ENCODE measurements around the gene GALNT2. TPM values are rescaled to one million over a fixed set of nuclear protein-coding genes. Genes with fewer than 3 reads are reported as not detected.

Gene GALNT2
- polyA plus RNA-seq, 3 donors from 2014 or later = 18.5 to 30.0 (median 22.5) TPM

DNA sequence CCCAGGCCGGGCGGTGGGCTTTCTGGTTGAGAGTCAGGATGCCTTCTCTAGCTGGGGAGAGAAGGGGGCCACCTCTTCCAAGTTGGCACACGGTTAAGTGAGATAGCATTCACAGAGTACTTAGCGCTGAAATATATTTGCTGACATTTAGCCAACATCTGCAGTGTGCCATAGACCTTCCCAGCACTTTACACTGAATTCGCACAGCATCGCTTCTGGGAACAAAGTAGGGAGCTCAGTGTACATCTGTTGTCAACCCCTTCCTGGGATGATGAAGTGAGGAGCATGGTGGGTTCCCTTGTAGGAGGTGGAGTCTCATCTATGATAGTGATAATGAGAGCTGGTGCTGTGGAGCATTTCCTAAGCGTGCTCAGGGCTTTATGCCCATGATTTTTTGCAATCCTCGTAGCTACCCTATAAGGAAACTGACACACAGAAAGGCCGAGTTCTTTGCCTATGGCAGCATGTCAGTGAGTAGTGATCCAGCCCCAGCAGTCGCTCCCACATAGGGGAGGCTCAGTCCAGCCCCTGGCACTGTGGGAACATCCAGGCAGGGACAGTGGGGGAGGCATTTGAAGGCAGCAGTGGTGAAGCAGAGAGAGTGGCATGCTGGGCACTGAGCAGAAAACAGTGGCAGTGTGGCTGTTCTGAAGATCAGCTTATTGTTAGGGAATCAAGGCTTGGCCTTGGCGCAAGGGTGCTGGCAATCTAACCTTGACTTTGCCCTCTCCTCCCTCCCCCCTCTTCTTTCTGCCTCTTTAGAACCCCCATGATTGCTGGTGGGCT is 182.8 kb downstream of the GALNT2 start:
- no peaks in the 10 kb centered on the region for H3K9me3 Mint-ChIP-seq
- H3K4me3 Mint-ChIP-seq = no peak overlapping the region
- H3K27me3 Mint-ChIP-seq (ENCODE audit: low read depth in 3 of 3) = peaks cover 0 to 3% (median 0%) of the 10 kb centered on the region in 3 donors
- H3K36me3 Mint-ChIP-seq = peaks cover 25 to 56% (median 31%) of the 10 kb centered on the region in 3 donors
- H3K27ac Mint-ChIP-seq = peak overlapping the region in 2 of 6 donors; percentile 5 to 53
- H3K4me1 Mint-ChIP-seq = peaks cover 4 to 15% of the 10 kb centered on the region in 2 donors
- DNase-seq = no peak

DNA sequence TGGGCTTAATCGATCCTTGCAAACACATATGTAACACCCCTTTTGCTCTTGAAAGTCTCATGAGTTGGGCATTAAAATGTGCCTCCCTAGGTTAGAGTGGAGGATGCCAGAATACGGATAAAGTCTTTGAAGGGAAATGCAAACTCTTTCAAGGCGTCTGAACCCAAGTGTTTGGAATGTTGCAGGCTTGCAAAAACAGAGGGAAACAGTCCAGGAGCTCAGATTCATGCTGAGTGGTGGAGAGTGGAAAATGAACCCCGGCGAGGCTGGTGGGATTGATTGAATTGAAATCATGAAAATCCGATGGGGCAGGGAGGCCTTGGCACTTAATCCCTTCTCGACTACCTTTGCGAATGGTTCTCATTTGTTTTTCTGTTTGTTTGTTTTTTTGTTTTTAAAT is 183.6 kb downstream of the GALNT2 start:
- Mint-ChIP-seq H3K27ac (peak overlapping the region in 1 of 6 donors; percentile 53), H3K4me3 (no peak overlapping the region), H3K27me3 (ENCODE audit: low read depth in 3 of 3) (peaks cover 0 to 3% (median 0%) of the 10 kb centered on the region in 3 donors), H3K36me3 (peaks cover 29 to 56% (median 32%) of the 10 kb centered on the region in 3 donors), H3K4me1 (peaks cover 4 to 12% of the 10 kb centered on the region in 2 donors), H3K9me3 (no peaks in the 10 kb centered on the region)
- no peak for DNase-seq

DNA sequence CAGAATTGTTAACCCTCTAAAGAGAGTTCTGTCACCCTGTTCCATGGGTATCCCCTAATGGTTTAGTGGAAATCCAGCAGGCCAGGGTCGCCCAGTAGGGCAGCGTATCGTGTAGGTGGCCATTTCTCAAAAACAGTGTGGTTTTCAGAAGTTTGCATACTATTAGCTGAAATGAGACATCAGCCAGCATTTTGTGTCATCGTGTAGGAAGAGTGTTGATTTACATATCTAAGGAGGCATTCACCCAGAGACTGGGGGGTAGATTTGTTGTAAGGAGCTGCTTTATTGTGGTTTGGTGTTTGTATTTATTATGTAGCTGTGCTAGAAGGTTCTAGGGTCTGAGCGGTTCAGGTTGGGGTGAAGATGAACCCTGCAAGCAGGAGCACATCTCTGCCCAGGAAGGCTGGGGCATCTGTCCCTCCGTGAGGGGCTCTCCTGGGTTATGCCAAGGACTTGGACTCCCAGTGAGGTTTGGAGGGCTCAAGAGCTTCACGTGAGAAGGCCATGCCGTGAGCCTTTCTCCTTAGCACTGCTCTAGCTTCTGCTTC is 184.7 kb downstream of the GALNT2 start:
- Mint-ChIP-seq H3K9me3 (no peaks in the 10 kb centered on the region), H3K36me3 (peaks cover 24 to 54% (median 26%) of the 10 kb centered on the region in 3 donors), H3K27ac (no peak overlapping the region), H3K27me3 (ENCODE audit: low read depth in 3 of 3) (peaks cover 0 to 3% (median 0%) of the 10 kb centered on the region in 3 donors), H3K4me1 (peaks cover 0 to 1% of the 10 kb centered on the region in 2 donors), H3K4me3 (no peak overlapping the region)
- DNase-seq = no peak

DNA sequence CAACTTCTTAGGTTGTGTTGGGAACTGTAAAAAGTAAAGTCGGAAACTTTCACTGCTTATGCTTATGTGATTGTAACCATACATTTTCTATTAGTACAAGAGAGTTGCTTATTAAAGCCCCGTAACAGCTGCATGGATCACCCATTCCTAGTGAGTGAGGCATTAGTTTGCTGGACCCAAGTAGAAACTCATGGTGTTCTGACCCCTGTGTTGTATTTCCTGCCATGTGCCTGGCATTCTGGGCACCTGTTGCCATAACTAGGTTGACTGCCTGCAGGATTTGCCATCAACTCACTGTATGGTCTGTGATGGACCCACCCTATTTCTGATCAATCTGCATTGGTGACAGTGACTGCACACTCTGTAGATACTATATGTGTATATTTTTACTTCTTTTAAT is 186.1 kb downstream of the GALNT2 start:
- Mint-ChIP-seq H3K27me3 (ENCODE audit: low read depth in 3 of 3) (peaks cover 0 to 3% (median 0%) of the 10 kb centered on the region in 3 donors), H3K9me3 (no peaks in the 10 kb centered on the region), H3K4me1 (no peaks in the 10 kb centered on the region), H3K27ac (no peak overlapping the region), H3K36me3 (peaks cover 29 to 60% (median 31%) of the 10 kb centered on the region in 3 donors), H3K4me3 (no peak overlapping the region)
- DNase-seq = no peak

DNA sequence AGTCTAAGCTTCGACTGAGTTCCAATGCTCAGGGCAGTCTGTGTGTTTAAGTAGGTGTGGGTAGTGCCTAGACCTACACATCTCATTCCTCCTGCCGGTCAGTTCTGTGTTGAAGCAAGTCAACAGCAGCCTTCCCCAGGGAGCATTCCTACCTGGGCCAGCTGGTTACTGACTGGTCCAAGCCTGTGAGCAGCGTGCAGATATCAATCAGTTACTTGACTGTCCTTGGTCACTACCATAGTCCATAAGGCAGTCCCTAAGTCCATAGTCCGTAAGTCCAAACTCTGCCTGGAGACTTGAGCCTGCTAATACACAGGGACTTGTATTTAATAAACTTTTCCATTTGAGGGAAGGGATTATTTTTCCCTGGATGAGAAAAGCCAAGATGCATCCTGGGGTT is 187.2 kb downstream of the GALNT2 start:
- Mint-ChIP-seq H3K4me1 (no peaks in the 10 kb centered on the region), H3K9me3 (no peaks in the 10 kb centered on the region), H3K36me3 (peaks cover 27 to 54% (median 40%) of the 10 kb centered on the region in 3 donors), H3K4me3 (no peak overlapping the region), H3K27me3 (ENCODE audit: low read depth in 3 of 3) (peaks cover 0 to 3% (median under 1%) of the 10 kb centered on the region in 3 donors), H3K27ac (no peak overlapping the region)
- no peak for DNase-seq

DNA sequence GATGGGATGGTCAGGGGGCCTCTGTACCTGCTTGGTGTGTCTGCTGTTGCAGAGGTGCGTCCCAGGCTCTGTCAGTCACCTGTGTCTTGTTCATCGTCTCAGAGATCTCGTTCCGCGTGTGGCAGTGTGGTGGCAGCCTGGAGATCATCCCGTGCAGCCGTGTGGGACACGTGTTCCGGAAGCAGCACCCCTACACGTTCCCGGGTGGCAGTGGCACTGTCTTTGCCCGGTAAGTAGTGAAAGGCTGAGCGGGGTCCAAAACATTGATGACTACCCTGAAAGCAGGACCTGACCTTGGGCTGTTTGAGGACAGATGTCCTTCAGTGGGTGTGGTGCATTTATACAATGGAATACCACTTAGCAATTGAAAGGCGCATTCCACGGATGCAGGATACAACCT is 188.1 kb downstream of the GALNT2 start:
- Mint-ChIP-seq H3K27ac (no peak overlapping the region), H3K9me3 (no peaks in the 10 kb centered on the region), H3K4me3 (no peak overlapping the region), H3K4me1 (no peaks in the 10 kb centered on the region), H3K27me3 (ENCODE audit: low read depth in 3 of 3) (peaks cover 0 to 4% (median 0%) of the 10 kb centered on the region in 3 donors), H3K36me3 (peaks cover 25 to 50% (median 46%) of the 10 kb centered on the region in 3 donors)
- no peak for DNase-seq

DNA sequence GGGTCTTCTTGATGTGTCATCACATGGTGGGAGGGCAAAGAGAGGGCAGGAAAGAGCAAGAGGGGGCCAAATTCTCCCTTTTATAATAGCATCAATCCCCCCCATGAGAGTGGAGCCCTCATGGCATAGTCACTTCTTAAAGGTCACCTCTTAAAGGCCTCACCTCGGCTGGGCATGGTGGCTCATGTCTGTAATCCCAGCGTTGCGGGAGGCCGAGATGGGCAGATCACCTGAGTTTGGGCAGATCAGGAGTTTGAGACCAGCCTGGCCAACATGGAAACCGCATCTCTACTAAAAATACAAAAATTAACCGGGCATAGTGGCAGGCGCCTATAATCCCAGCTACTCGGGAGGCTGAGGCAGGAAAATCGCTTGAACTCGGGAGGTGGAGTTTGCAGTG is 189.0 kb downstream of the GALNT2 start:
- Mint-ChIP-seq H3K36me3 (peaks cover 22 to 46% (median 44%) of the 10 kb centered on the region in 3 donors), H3K27ac (no peak overlapping the region)

DNA sequence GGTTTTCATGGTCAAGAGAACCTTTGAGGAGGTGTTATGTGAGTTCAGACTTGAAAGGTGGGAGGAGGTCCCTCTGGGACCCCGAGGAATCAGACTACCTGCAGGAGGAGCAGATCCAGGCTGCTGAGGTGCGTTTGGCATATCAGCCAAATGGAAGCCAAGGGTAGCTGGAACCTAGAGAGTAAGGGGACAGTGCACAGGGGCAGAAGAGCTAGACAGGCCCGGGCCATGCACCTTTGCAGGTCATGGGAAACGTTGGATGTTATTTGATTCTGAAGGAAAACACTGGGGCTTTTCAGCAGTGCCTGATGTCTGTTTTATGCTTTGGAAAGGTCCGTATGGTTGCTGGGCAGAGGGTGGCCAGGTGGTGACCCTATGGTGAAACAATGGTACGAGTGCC is 189.9 kb downstream of the GALNT2 start:
- no peak overlapping the region for H3K4me3 Mint-ChIP-seq
- H3K27me3 Mint-ChIP-seq (ENCODE audit: low read depth in 3 of 3) = peaks cover 0 to 4% (median 0%) of the 10 kb centered on the region in 3 donors
- H3K27ac Mint-ChIP-seq = no peak overlapping the region
- H3K36me3 Mint-ChIP-seq = peaks cover 23 to 41% (median 38%) of the 10 kb centered on the region in 3 donors
- no peaks in the 10 kb centered on the region for H3K4me1 Mint-ChIP-seq
- no peak for DNase-seq
- H3K9me3 Mint-ChIP-seq = no peaks in the 10 kb centered on the region

More for the DNA sequence above, 189.0 kb downstream of the GALNT2 start:
- no peak overlapping the region for H3K4me3 Mint-ChIP-seq
- H3K9me3 Mint-ChIP-seq = no peaks in the 10 kb centered on the region
- peaks cover 0 to 4% (median 0%) of the 10 kb centered on the region in 3 donors for H3K27me3 Mint-ChIP-seq (ENCODE audit: low read depth in 3 of 3)
- H3K4me1 Mint-ChIP-seq = no peaks in the 10 kb centered on the region
- no peak for DNase-seq

DNA sequence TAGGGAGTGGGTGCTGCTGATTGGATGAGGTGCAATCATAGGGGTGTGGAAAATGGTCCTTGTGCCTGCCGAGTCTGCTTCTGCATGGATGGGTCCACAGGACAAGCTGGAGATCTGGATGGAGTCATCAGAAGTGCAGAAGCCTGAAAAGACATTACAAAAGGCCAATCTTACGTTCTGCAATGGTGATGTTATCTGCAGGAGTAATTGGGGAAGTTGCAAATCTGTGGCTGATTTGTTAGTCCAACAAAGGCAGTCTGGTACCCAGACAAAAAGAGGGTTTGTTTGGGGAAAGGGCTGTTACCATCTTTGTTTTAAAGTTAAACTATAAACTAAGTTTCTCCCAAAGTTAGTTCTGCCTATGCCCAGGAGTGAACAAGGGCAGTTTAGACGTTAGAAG is 192.6 kb downstream of the GALNT2 start:
- peaks cover 0 to 6% (median 0%) of the 10 kb centered on the region in 3 donors for H3K27me3 Mint-ChIP-seq (ENCODE audit: low read depth in 3 of 3)
- H3K36me3 Mint-ChIP-seq = peaks cover 25 to 52% (median 36%) of the 10 kb centered on the region in 3 donors
- H3K4me3 Mint-ChIP-seq = no peak overlapping the region
- no peaks in the 10 kb centered on the region for H3K4me1 Mint-ChIP-seq
- H3K9me3 Mint-ChIP-seq = no peaks in the 10 kb centered on the region
- DNase-seq = no peak
- no peak overlapping the region for H3K27ac Mint-ChIP-seq

DNA sequence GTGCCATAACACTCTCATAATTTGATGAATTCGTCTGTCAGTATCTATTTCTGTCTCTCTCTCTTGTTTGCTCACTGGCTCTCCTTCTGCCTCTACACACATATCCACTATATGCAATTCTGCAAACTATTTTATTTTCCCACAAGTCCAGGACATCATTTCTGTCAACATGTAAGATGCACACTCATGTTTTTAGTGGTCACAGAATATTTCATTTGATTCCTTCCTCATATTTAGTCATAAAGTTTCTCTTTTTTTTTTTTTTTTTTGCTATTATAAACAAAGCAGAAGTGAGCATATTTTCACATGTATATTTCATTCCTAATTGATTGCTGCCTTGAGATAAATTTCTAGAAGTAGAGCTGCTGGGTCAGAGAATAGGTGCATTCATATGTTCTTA is 193.8 kb downstream of the GALNT2 start:
- Mint-ChIP-seq H3K4me3 (no peak overlapping the region), H3K27ac (no peak overlapping the region), H3K27me3 (ENCODE audit: low read depth in 3 of 3) (peaks cover 0 to 6% (median 0%) of the 10 kb centered on the region in 3 donors), H3K9me3 (no peaks in the 10 kb centered on the region), H3K36me3 (peaks cover 18 to 51% (median 27%) of the 10 kb centered on the region in 3 donors), H3K4me1 (no peaks in the 10 kb centered on the region)
- DNase-seq = no peak

DNA sequence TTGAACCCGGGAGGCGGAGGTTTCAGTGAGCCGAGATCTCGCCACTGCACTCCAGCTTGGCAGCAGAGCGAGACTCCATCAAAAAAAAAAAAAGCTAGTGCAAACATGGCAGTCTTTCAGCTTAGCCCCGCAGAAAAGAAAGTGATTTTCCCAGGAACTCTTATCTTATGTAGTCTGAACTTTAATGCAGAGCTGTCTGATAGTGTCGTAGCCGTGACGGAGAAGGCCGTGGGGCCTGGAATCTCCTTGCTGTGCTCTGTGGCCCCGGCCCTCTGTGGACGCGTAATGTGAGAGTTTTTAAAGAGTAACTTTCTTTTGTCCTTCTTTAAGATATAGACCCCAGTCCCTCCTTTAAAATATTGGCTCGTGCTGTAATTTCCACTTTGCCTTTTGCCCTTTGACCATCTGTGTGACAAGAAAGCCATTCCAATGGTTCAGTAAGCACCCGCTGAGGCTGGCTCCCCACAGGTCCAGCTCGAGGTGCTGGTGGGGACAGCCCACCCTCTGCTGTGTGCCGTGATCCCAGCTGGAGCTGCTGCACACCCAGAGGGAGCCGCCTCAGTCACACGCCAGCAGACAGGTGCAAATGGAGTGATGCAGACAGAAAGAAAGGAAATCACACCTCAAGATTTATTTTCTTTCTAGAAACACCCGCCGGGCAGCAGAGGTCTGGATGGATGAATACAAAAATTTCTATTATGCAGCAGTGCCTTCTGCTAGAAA is 195.1 kb downstream of the GALNT2 start:
- Mint-ChIP-seq H3K36me3 (peaks cover 13 to 50% (median 32%) of the 10 kb centered on the region in 3 donors), H3K4me1 (no peaks in the 10 kb centered on the region), H3K9me3 (no peaks in the 10 kb centered on the region)

DNA sequence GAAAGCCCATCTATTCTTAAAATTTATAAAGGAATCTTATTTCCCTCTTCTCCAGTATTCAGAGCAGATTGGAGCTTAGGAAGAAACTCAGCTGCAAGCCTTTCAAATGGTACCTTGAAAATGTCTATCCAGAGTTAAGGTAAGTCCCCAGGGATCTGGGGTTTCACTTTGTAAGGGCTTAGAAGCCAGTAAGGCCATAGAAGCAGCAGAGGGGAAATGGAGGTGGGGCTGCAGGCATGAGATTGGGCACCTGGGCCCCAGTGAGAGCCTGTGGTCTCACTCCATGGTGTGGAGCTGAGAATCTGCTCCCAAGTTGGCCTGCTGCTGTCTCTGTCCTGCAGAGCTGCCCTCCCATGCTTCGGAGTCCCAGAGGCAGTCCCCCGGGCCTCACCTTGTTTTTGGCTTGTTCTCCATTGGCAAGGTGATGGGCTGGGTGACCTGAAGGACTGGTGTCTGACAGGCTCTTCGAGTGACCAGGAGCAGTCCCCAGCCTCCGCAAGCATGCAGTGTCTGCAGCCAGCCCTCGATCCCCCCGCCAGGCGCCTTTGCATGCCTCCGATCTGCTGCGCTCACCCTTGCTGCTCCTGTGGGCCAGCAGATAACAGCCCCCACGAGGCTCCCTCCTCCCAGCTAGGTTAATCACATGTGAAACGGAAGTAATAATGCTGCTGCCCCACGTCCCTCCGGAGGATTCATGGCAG is 196.0 kb downstream of the GALNT2 start:
- DNase-seq = no peak
- no peak overlapping the region for H3K4me3 Mint-ChIP-seq
- H3K36me3 Mint-ChIP-seq = peaks cover 12 to 49% (median 29%) of the 10 kb centered on the region in 3 donors
- H3K27me3 Mint-ChIP-seq (ENCODE audit: low read depth in 3 of 3) = peaks cover 0 to 8% (median 0%) of the 10 kb centered on the region in 3 donors
- no peak overlapping the region for H3K27ac Mint-ChIP-seq
- no peaks in the 10 kb centered on the region for H3K9me3 Mint-ChIP-seq
- peaks cover 0 to 2% of the 10 kb centered on the region in 2 donors for H3K4me1 Mint-ChIP-seq

More for the DNA sequence above, 195.1 kb downstream of the GALNT2 start:
- Mint-ChIP-seq H3K27ac (no peak overlapping the region), H3K4me3 (no peak overlapping the region), H3K27me3 (ENCODE audit: low read depth in 3 of 3) (peaks cover 0 to 8% (median 0%) of the 10 kb centered on the region in 3 donors)
- no peak for DNase-seq

DNA sequence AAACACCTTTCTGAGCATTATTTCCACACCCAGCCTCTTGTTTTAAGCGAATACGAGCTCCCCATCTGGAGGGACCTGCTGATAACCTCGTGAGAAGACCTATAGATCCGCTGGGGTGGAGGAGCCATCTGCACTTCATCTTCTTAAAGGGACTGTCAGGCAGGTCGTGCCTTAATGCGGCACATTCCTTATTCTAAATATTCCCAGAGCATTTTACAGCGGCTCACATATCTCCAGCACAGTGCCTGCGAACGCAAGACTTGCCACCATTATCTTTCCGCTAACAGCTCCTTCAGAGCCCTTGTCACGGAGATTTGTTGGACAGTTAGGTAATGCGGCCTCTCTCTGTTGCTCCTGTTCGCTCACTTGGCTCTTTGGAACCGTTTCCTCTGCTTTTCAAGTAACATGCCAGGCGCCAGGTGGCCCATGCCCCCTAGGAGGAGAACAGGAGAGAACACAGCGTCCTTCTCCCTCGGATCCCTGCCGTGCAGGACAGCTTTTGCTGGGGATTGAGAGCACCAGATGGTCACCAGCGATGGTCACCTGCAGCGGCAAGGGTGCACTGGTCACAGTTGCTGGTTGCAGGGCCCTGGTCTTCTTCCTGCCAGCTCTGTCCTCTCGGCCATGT is 196.6 kb downstream of the GALNT2 start:
- no peak for DNase-seq
- no peak overlapping the region for H3K4me3 Mint-ChIP-seq
- peaks cover 13 to 50% (median 24%) of the 10 kb centered on the region in 3 donors for H3K36me3 Mint-ChIP-seq
- H3K9me3 Mint-ChIP-seq = no peaks in the 10 kb centered on the region
- no peak overlapping the region for H3K27ac Mint-ChIP-seq
- peaks cover 0 to 2% of the 10 kb centered on the region in 2 donors for H3K4me1 Mint-ChIP-seq
- H3K27me3 Mint-ChIP-seq (ENCODE audit: low read depth in 3 of 3) = peaks cover 0 to 8% (median 0%) of the 10 kb centered on the region in 3 donors
